Measurements from ENCODE around the gene PNKD.

GRCh38 chr2:218328294-218328693 is 58.0 kb downstream of the PNKD start:
- no peak for TF ChIP-seq PHF8 (conservative IDR thresholded peaks at IDR 0.05; ENCODE audit: low read depth, low read length)
- no peak for TF ChIP-seq EP300 (IDR thresholded peaks at IDR 0.05; ENCODE audit: borderline replicate concordance in 1 of 2, low read depth in 2 of 2, low read length in 2 of 2)
- TF ChIP-seq HDAC6 (IDR thresholded peaks at IDR 0.05; ENCODE audit: low read depth, low read length) = no peak
- no peak for TF ChIP-seq CHD2 (IDR thresholded peaks at IDR 0.05; ENCODE audit: low read length)
